GM12864 (cell line): ENCODE measurements around the gene CCR5.

ENCODE experiments used
- DNase-seq: peaks from one replicate; pipeline ENCODE4 v3.0.0-alpha.2; 2011; ENCODE audit warnings: low read depth
- H3K4me3 ChIP-seq: 2 replicates; pipeline ENCODE4 v1.5.1; 2011; ENCODE audit warnings: mild to moderate bottlenecking, low read depth, low read length, control low read depth
- CTCF ChIP-seq: IDR thresholded peaks from 2 replicates; pipeline ENCODE4 v1.5.1; 2011; ENCODE audit warnings: low read depth, mild to moderate bottlenecking, moderate library complexity, low read length, control low read depth, inconsistent platforms; ENCODE audit errors: missing control alignments

Gene CCR5

GRCh38 chr3:46337911-46338310, 32.8 kb upstream of the CCR5 start:
- DNase-seq = no peak
- TF ChIP-seq CTCF = no peak
- no peak overlapping the region for H3K4me3 ChIP-seq

- no peak for DNase-seq
- TF ChIP-seq CTCF = no peak
- H3K4me3 ChIP-seq = no peak overlapping the region
Observed at GRCh38 chr3:46338840-46339239, 31.9 kb upstream of the CCR5 start.

DNA sequence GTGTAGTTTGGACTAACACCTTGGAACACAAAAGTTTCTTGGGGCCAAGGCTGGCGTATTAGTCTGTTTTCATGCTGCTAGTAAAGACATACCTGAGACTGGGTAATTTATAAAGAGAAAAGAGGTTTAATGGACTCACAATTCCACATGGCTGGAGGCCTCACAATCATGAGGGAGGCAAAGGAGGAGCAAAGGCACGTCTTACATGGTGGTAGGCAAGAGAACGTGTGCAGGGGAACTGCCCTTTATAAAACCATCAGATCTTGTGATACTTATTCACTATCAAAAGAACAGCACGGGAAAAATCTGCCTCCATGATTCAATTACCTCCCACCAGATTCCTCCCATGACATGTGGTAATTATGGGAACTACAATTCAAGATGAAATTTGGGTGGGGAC, 26.3 kb upstream of the CCR5 start:
- DNase-seq = no peak
- no peak for TF ChIP-seq CTCF
- no peak overlapping the region for H3K4me3 ChIP-seq

GRCh38 chr3:46348823-46349482, 21.8 kb upstream of the CCR5 start:
- TF ChIP-seq CTCF = no peak
- no peak for DNase-seq
- H3K4me3 ChIP-seq = no peak overlapping the region

- no peak for TF ChIP-seq CTCF
- DNase-seq = peak; percentile 44
Observed at GRCh38 chr3:46349484-46350261, 21.1 kb upstream of the CCR5 start.

GRCh38 chr3:46350262-46350565, 20.5 kb upstream of the CCR5 start:
- no peak for DNase-seq
- no peak for TF ChIP-seq CTCF
- no peak overlapping the region for H3K4me3 ChIP-seq

More at GRCh38 chr3:46349484-46350261, 21.1 kb upstream of the CCR5 start:
- H3K4me3 ChIP-seq = no peak overlapping the region; the same call in 1 of the 2 replicates

DNA sequence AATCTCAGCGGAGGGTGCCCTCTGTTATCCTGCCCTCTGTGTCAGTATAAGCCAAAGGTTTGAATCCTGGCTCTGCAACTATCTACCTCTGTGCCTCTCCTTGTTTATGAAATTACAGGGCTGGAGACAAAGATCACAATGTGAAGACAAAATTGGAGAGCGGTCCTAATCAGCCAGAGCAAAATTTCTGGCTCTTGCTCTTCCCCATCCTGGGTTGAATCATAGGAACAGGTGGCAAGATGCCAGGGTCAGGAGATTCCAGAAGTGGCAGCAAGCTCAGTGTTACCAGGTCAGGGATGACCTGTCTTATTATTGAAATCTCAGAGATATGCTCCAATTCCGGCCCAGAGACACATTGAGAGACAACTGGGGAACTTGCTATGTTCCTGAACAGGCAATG, 19.1 kb upstream of the CCR5 start:
- no peak for DNase-seq

More for the DNA sequence above, 19.1 kb upstream of the CCR5 start:
- no peak overlapping the region for H3K4me3 ChIP-seq
- TF ChIP-seq CTCF = no peak
